ENCODE measurements around the gene SPTLC3.

DNA sequence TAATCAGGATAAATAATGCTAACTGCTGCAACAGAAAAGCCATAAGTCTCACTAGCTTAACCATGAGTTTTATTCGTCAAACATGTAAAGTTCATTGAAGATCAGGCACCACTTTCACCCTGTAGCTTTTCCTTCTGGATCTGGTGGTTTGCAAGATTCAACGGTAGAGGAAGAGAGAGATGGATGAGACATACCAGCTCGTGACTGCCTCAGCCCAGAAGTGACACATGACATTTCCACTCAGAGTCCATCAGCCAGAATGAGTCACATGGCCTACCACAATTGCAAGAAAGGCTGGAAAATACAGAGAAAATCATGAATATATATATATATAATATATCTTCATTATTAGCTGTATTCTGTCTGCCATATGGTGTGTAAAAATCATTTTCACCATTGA, 29.0 kb downstream of the SPTLC3 start:
- TF ChIP-seq EP300 (IDR thresholded peaks at IDR 0.05; ENCODE audit: borderline replicate concordance) (no peak), YY1 (IDR thresholded peaks at IDR 0.05; ENCODE audit: low read depth) (no peak), CREB1 (IDR thresholded peaks at IDR 0.05; ENCODE audit: low read depth) (no peak), FOXM1 (IDR thresholded peaks at IDR 0.05; ENCODE audit: borderline replicate concordance, low read depth) (no peak)
- TF ChIP-seq, protein P1, sequence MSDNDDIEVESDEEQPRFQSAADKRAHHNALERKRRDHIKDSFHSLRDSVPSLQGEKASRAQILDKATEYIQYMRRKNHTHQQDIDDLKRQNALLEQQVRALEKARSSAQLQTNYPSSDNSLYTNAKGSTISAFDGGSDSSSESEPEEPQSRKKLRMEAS (IDR thresholded peaks at IDR 0.05): no peak

Measured in Ishikawa (cell line).